ENCODE results near the gene MAP1LC3A. TPM values are rescaled to one million over a fixed set of nuclear protein-coding genes. Genes with fewer than 3 reads are reported as not detected.

The MAP1LC3A gene
- total RNA-seq = 10 to 100 TPM; 22.0 to 71.6 (median 63.5) TPM

DNA sequence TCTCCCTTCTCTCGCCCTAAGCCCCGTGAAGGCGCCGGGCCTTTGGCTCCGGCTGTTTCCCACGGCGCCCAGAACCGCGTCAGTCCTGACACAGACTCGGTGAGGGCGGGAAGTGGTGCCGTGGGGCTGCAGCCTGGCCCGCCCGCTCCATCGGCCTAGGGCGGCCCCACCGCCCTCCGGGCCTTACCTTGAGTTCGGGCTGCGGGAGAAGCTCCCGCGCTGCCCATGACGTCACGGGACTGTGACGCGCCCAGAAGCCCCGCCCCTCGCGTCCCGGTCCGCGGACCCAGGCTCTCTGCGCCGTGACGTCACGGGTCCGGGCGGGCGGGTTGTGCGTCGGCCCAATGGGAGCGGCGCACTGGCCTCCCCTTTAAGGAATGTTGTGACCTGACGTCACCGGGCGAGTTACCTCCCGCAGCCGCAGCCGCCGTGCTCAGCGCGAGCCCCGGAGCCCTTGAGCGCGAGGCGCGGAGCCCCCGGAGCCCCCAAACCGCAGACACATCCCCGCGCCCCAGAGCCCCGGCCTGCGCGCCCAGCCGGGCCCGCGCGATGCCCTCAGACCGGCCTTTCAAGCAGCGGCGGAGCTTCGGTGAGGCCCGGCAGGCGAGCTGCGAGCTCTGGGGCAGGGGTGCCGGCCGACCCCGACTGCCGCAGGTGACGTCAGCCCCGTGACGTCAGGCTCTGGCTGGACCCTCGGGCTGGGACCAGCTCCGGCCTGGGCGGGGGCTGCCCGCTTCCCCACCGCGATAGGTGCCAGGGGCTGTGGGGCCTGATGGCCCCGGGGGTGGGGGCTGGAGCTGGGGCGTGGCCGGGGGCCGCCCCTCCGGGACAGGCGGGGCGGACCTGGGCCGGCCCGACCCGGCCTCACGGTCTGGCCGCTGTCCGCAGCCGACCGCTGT, at the start of gene MAP1LC3A:
Gene MAP1LC3A, plus strand, starts transcription at position 399 of the 899 bp plus-strand sequence. Its CDS starts 151 bp downstream, at position 550.
- TF ChIP-seq, protein P1, sequence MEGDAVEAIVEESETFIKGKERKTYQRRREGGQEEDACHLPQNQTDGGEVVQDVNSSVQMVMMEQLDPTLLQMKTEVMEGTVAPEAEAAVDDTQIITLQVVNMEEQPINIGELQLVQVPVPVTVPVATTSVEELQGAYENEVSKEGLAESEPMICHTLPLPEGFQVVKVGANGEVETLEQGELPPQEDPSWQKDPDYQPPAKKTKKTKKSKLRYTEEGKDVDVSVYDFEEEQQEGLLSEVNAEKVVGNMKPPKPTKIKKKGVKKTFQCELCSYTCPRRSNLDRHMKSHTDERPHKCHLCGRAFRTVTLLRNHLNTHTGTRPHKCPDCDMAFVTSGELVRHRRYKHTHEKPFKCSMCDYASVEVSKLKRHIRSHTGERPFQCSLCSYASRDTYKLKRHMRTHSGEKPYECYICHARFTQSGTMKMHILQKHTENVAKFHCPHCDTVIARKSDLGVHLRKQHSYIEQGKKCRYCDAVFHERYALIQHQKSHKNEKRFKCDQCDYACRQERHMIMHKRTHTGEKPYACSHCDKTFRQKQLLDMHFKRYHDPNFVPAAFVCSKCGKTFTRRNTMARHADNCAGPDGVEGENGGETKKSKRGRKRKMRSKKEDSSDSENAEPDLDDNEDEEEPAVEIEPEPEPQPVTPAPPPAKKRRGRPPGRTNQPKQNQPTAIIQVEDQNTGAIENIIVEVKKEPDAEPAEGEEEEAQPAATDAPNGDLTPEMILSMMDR (IDR thresholded peaks at IDR 0.05; ENCODE audit: low read depth) = no peak

DNA sequence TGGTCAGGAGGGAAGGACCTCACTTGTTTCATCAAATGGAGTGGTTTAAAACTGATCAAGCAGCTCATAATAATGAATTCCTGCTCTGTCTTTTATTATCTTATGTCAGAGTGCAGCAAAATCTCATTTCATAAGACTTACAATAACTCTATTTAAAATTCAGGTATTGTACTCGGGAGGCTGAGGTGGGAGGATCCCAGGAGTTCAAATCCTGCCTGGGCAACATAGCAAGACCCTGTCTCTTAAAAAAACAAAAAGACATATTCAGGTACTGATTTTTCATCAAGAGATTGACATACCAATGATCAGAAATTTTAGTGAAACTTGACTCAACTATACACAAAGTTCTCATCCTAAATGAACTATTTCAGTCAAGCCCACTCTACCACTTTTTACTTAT, 47.9 kb upstream of the MAP1LC3A start:
- TF ChIP-seq, protein P1 (IDR thresholded peaks at IDR 0.05; ENCODE audit: low read depth) = no peak

DNA sequence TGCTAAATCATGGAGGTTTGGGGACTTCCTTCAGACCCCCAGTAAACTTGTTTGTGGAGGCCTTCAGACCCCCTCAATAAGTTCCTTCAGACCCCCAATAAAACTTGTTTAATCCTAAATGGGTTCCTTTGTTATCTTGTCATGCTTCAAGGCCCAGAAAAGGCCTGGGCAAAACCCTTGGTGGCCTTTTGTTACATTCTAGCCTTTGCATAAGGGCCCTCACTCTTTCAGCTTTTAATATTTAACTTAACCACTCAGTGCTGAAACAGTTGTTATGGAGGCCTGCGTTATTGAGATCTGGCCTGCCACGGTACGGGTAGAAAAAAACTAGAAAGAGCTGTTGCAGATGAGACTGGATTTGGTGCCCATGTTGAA, 46.6 kb upstream of the MAP1LC3A start:
- TF ChIP-seq, protein P1 (IDR thresholded peaks at IDR 0.05; ENCODE audit: low read depth) = no peak

DNA sequence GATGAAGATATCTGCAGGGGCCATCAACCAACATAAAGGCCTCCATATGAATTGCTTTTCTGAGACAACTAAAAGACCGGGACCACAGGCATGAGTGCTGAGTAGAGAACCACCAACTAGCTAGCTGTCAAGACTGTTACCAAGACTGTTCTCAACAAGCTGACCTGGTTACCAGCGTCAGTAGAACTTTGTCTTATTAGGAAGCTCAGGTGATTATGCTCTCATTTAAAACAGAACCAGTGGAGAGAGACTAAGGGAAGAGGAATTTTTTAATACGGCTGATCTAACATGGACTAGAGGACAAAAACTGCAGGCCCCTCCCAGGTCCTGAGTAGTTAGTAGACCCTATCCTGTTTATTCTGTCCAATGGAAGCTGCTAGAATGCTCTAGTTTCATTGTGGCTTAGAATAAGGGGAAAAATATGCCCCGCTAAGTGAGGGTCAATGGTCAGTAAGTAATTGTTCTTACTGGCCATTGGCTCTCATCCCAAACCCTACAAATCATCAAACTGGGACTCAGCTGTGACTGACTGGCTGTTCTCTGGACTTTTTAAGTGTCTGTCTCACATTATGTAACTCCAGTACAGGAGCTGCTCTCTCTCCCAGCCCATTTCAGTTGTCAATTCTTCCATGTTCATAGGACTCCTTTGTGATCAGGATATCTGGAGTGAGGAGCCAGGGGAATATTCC, 46.1 kb upstream of the MAP1LC3A start:
- TF ChIP-seq, protein P1 (IDR thresholded peaks at IDR 0.05; ENCODE audit: low read depth) = no peak

DNA sequence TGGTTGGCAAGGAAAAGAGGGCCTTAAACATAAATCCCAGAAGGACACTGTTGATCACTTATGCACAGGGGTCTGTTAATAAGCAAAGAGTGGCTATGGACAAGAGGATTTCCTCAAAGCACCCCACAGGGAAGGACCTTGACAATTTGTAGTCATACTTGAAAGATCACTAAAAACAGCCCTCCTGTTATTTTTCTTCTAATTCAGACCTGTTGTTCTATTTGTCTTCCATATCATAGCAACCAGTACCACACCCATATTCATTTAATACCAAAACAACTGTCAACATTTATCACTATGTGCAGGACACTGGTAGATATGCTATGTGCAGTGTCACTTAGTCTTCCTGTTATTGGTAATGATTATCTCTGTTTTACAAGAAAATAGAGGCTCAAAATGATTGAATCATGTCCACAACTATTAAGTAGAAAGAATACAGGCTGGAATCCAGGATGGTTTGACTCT, 45.5 kb upstream of the MAP1LC3A start:
- TF ChIP-seq, protein P1 (IDR thresholded peaks at IDR 0.05; ENCODE audit: low read depth) = no peak

DNA sequence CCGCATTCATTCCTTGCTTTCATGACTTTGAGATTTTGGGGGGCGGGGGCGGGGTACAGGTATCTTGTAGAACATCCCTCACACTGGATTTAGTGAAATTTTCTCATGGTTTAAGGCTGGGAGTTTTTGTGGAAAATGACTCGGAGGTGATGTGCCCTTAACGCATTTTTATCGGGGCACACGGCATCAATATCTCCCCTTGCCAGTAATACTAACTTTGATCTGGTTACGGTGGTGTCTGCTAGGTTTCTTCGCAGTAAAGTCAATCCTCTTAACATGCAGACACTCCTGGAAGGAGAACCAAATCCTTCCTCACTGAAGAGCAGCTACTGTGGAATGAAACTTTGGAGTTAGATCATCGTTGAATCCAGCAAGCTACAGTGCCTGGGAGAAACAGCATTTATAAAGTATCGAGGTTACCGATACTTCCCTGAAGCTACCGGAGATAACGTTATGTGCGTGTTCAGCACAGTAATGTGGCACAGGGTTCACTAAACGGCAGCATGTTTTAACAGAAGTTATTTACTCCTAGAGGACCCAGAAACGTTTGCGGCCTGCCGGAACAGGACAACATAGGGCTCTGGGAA, 43.5 kb upstream of the MAP1LC3A start:
- TF ChIP-seq, protein P1 (IDR thresholded peaks at IDR 0.05; ENCODE audit: low read depth) = no peak

All from subcutaneous adipose tissue (tissue), 4 donors.